GM19397 (cell line): ENCODE results near the gene PCDHGC3.

ENCODE experiments used
- ATAC-seq: cut with Tn5 transposase; IDR thresholded peaks from one replicate; pipeline ENCODE4 v1.9.1; 2021; ENCODE audit warnings: mild to moderate bottlenecking, moderate library complexity; ENCODE audit not compliant: unreplicated experiment

PCDHGC3 gene

GRCh38 chr5:141484641-141485311 lies 9.0 kb downstream of the PCDHGC3 start, which contains the start of gene PCDHGC4:
PCDHGC4 (plus strand) TSS chr5:141485030; CDS start chr5:141485174, 144 bp downstream.
- no peak for ATAC-seq

DNA sequence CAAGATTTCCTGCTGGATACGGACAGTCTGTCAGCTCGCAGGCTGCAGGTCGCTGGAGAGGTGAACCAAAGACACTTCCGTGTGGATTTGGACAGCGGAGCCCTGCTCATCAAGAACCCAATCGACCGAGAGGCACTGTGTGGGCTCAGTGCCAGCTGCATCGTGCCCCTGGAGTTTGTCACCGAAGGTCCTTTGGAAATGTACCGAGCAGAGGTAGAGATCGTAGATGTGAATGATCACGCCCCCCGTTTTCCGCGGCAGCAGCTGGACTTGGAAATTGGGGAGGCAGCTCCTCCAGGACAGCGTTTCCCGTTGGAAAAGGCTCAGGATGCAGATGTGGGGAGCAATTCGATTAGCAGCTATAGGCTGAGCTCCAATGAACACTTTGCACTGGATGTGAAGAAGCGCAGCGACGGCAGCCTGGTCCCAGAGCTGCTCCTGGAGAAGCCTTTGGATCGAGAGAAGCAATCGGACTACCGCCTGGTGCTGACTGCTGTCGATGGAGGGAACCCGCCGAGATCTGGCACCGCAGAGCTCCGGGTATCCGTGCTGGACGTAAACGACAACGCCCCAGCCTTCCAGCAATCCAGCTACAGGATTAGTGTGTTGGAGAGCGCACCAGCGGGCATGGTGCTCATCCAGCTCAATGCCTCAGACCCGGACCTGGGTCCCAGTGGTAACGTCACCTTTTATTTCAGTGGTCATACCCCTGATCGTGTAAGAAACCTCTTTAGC lies 9.7 kb downstream of the PCDHGC3 start:
- ATAC-seq = no peak

DNA sequence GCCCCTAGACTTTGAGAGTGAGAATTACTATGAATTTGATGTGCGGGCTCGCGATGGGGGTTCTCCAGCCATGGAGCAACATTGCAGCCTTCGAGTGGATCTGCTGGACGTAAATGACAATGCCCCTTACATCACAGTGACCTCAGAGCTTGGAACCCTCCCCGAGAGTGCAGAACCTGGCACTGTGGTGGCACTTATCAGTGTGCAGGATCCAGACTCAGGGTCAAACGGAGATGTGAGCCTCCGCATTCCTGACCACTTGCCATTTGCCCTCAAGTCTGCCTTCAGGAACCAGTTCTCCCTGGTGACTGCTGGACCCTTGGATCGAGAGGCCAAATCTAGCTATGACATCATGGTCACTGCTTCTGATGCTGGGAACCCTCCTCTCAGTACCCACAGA lies 10.3 kb downstream of the PCDHGC3 start:
- no peak for ATAC-seq

DNA sequence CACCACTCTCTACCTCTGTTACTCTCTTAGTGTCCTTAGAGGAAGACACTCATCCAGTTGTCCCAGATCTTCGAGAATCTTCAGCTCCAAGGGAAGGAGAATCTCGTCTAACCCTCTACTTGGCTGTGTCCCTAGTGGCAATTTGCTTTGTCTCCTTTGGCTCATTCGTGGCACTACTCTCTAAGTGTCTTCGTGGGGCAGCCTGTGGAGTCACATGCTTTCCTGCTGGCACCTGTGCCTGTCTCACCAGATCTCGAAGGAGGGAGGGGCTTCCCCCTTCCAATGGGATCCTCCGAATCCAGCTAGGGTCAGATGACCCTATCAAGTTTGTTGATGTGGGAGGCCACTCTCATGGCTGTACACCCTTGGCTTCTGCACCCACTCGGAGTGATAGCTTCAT lies 11.4 kb downstream of the PCDHGC3 start:
- no peak for ATAC-seq

DNA sequence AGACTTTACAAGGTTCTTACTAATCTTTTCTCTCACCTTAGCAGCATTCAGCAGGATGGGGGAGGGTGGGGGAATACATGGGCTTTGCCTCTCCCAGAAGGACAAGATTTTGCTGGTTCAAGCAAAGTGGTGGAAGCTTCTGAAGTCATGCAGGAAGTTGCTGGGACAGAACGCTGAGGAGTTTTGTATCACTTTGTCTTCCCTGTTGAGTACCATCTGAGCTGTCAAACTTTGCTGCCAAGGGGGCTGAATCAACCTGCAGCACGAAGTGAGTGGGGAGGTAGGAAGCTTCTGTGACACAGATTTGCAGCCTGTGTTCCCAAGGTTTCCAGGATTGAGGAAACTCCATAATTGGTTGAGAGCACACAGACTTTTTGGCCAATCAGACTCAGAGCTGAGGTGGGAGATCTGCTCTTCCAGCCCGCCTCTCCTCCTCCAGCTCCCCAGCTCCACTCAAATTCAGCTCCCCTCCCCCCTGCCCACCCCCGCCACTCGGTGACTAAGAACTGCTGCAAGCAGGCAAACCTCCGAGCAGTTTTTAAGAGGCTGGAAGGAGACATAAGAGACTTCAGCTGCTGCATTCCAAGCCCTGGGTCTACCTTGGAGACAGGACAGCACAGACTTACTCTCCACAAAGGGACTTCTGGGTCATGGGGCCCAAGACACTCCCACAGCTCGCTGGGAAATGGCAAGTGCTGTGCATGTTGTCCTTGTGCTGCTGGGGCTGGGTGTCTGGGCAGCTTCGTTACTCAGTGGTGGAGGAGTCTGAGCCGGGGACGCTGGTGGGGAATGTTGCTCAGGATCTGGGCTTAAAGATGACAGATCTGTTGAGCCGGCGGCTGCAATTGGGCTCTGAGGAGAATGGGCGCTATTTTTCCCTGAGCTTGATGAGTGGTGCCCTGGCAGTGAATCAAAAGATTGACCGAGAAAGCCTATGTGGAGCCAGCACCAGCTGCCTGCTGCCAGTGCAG lies 13.1 kb downstream of the PCDHGC3 start, which contains the start of gene PCDHGC5:
TSS of gene PCDHGC5 (plus strand) at position 491 of the 971 bp plus-strand sequence. CDS start at position 651, 160 bp downstream.
- no peak for ATAC-seq

GRCh38 chr5:141489841-141490240 lies 14.1 kb downstream of the PCDHGC3 start:
- no peak for ATAC-seq

DNA sequence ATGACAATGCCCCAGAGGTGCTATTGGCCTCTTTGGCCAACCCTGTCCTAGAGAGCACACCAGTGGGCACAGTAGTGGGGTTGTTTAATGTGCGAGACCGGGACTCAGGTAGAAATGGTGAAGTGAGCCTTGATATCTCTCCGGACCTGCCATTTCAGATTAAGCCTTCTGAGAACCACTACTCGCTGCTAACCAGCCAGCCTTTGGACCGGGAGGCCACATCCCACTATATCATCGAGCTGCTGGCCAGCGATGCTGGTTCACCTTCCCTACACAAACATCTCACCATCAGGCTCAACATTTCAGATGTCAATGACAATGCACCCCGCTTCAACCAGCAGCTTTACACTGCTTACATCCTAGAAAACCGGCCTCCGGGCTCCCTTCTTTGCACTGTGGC lies 14.5 kb downstream of the PCDHGC3 start:
- ATAC-seq = no peak

DNA sequence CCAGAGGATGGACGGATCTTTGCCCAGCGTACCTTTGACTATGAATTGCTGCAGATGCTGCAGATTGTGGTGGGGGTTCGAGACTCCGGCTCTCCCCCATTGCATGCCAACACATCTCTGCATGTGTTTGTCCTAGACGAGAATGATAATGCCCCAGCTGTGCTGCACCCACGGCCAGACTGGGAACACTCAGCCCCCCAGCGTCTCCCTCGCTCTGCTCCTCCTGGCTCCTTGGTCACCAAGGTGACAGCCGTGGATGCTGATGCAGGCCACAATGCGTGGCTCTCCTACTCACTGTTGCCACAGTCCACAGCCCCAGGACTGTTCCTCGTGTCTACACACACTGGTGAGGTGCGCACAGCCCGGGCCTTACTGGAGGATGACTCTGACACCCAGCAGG lies 15.0 kb downstream of the PCDHGC3 start:
- no peak for ATAC-seq

- ATAC-seq = no peak
Measured at GRCh38 chr5:141491323-141492167, 15.8 kb downstream of the PCDHGC3 start.

GRCh38 chr5:141492168-141492885 lies 16.6 kb downstream of the PCDHGC3 start:
- ATAC-seq = no peak

GRCh38 chr5:141493500-141494422 lies 18.0 kb downstream of the PCDHGC3 start:
- no peak for ATAC-seq

GRCh38 chr5:141494761-141495452 lies 19.1 kb downstream of the PCDHGC3 start:
- ATAC-seq = no peak

GRCh38 chr5:141495453-141495811 lies 19.7 kb downstream of the PCDHGC3 start:
- ATAC-seq = no peak

DNA sequence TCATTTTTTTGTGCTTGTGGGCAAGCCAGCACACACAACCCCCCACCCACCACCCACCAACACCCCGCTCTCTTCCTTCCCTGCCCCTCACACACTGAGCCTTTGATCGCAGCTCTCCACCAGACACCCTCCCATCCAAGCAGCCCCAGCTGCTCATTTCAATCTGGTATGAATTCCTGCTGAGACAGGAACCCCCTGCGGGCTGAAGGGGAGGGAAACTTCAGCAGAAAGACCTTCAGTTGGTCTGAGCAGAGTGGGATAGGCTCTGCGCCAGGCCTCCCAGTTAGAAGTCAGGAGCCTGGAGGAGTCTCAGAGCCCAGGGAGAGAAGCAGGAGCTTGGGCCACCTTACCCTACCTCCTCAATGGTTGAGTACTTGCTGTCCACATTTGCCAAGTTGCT lies 20.3 kb downstream of the PCDHGC3 start:
- no peak for ATAC-seq

DNA sequence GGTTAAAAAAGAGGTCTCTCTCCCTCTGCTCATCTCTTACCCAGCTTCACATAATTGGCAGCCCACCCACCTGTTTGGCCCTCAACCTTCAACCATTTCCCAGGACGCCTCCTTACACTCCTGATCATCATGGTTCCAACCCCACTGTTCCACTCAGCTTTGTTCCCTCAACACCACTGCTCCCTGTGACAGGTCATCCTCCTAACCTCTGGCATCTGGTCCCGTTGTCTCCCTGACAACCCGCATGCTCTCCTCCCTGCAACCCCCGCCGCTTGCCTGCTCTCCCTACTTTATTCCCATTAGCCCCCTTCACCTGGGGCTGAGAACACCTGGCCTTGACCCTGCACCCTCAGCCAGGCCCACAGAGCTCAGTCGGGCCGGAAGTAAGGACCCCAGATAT lies 26.0 kb downstream of the PCDHGC3 start:
- ATAC-seq = no peak

DNA sequence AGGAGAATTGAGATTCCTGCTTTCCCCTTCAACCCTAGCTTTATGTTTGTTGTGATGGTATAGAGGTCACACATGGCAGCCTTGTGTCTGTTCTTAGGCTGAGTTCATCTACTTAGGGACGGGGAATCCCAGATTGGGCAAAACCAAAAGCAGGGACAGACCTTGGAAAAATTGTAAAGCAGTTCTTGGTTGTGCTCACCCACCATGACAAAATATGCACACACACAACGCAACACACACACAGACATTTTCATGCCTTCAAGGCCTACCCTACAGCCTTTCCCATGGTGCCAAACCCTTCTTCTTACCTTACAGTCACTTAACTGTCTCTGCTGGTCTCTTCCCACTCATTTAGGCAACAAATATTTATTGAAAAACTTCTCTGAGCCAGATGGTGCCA lies 27.9 kb downstream of the PCDHGC3 start:
- no peak for ATAC-seq

GRCh38 chr5:141504216-141504615 lies 28.4 kb downstream of the PCDHGC3 start:
- no peak for ATAC-seq
